HepG2 (cell line): Measurements from ENCODE around the gene TBC1D16. TPM values are rescaled to one million over a fixed set of nuclear protein-coding genes. Genes with fewer than 3 reads are reported as not detected.

Experiments
- AHR ChIP-seq: IDR thresholded peaks from 2 replicates; pipeline ENCODE4 v1.6.1; 2018; ENCODE audit warnings: missing genetic modification reagents, missing compliant biosample characterization
- ARID5B ChIP-seq: IDR thresholded peaks from 2 replicates; pipeline ENCODE4 v1.4.0; 2020; ENCODE audit warnings: mild to moderate bottlenecking, missing genetic modification reagents
- BHLHE40 ChIP-seq: IDR thresholded peaks from 2 replicates; pipeline ENCODE4 v1.6.1; 2011; ENCODE audit warnings: low read length, improper control_type of control experiment
- CENPBD1 ChIP-seq: sonication (generic); formaldehyde crosslinking; IDR thresholded peaks from 2 replicates; pipeline ENCODE4 v1.8.0; 2022; ENCODE audit warnings: missing genetic modification reagents, low read depth, mild to moderate bottlenecking, borderline replicate concordance
- CHD4 ChIP-seq: fragments of 200-600 bp; sonication (generic); IDR thresholded peaks from 2 replicates; pipeline ENCODE4 v1.7.0; 2017; ENCODE audit warnings: mild to moderate bottlenecking, low read length, borderline replicate concordance
- ERF ChIP-seq: IDR thresholded peaks from 2 replicates; pipeline ENCODE4 v1.6.1; 2018; ENCODE audit warnings: missing biosample characterization, missing genetic modification reagents
- HNRNPK ChIP-seq: fragments of 200-400 bp; formaldehyde crosslinking; IDR thresholded peaks from 2 replicates; pipeline ENCODE4 v1.6.1; 2018; ENCODE audit warnings: low read length, low read depth, moderate library complexity, mild to moderate bottlenecking; ENCODE audit not compliant: poor library complexity, severe bottlenecking
- HOMEZ ChIP-seq: IDR thresholded peaks from 2 replicates; pipeline ENCODE4 v1.6.1; 2016; ENCODE audit warnings: low read depth
- HOXD1 ChIP-seq: sonication (generic); formaldehyde crosslinking; IDR thresholded peaks from 2 replicates; pipeline ENCODE4 v1.5.0; 2020; ENCODE audit warnings: missing genetic modification reagents
- MEIS1 ChIP-seq: sonication (generic); formaldehyde crosslinking; IDR thresholded peaks from 2 replicates; pipeline ENCODE4 v1.9.0; 2021; ENCODE audit warnings: mild to moderate bottlenecking, missing genetic modification reagents, moderate library complexity, borderline replicate concordance
- MIER3 ChIP-seq: IDR thresholded peaks from 2 replicates; pipeline ENCODE4 v1.6.1; 2016; ENCODE audit warnings: missing compliant biosample characterization, borderline replicate concordance
- MYNN ChIP-seq: sonication (generic); formaldehyde crosslinking; IDR thresholded peaks from 2 replicates; pipeline ENCODE4 v1.4.0; 2020; ENCODE audit warnings: mild to moderate bottlenecking, low read depth, missing genetic modification reagents
- MZF1 ChIP-seq: sonication (generic); formaldehyde crosslinking; IDR thresholded peaks from 2 replicates; pipeline ENCODE4 v1.8.1; 2023; ENCODE audit warnings: mild to moderate bottlenecking, missing genetic modification reagents, borderline replicate concordance
- NR2C2 ChIP-seq: sonication (generic); formaldehyde crosslinking; IDR thresholded peaks from 2 replicates; pipeline ENCODE4 v1.4.0; 2020; ENCODE audit warnings: missing genetic modification reagents, mild to moderate bottlenecking, moderate library complexity, borderline replicate concordance
- SCMH1 ChIP-seq: sonication (generic); formaldehyde crosslinking; IDR thresholded peaks from 2 replicates; pipeline ENCODE4 v1.9.0; 2021; ENCODE audit warnings: missing genetic modification reagents, mild to moderate bottlenecking, borderline replicate concordance
- SNAPC2 ChIP-seq: sonication (generic); formaldehyde crosslinking; IDR thresholded peaks from 2 replicates; pipeline ENCODE4 v1.8.1; 2022; ENCODE audit warnings: mild to moderate bottlenecking, missing genetic modification reagents
- SRY ChIP-seq: sonication (generic); formaldehyde crosslinking; IDR thresholded peaks from 2 replicates; pipeline ENCODE4 v1.8.0; 2022; ENCODE audit warnings: mild to moderate bottlenecking, missing genetic modification reagents
- TAF15 ChIP-seq: fragments of 200-400 bp; formaldehyde crosslinking; IDR thresholded peaks from one replicate; pipeline ENCODE4 v1.6.1; 2018; ENCODE audit warnings: mild to moderate bottlenecking, low read depth, low read length; ENCODE audit not compliant: poor library complexity, severe bottlenecking
- ZFP82 ChIP-seq: sonication (generic); formaldehyde crosslinking; IDR thresholded peaks from 2 replicates; pipeline ENCODE4 v1.5.1; 2020; ENCODE audit warnings: mild to moderate bottlenecking, missing genetic modification reagents, borderline replicate concordance
- ZKSCAN1 ChIP-seq: fragments of 150-350 bp; IDR thresholded peaks from 2 replicates; pipeline ENCODE4 v1.6.1; 2014; ENCODE audit warnings: low read length
- ZNF30 ChIP-seq: sonication (generic); formaldehyde crosslinking; IDR thresholded peaks from 2 replicates; pipeline ENCODE4 v1.5.0; 2020; ENCODE audit warnings: mild to moderate bottlenecking, missing genetic modification reagents
- ZNF441 ChIP-seq: sonication (generic); formaldehyde crosslinking; IDR thresholded peaks from 2 replicates; pipeline ENCODE4 v1.7.0; 2021; ENCODE audit warnings: missing genetic modification reagents, borderline replicate concordance
- ZNF446 ChIP-seq: sonication (generic); formaldehyde crosslinking; IDR thresholded peaks from 2 replicates; pipeline ENCODE4 v1.5.0; 2020; ENCODE audit warnings: mild to moderate bottlenecking, missing genetic modification reagents
- ZNF580 ChIP-seq: IDR thresholded peaks from 2 replicates; pipeline ENCODE4 v1.6.1; 2016; ENCODE audit warnings: low read depth, borderline replicate concordance
- ZNF589 ChIP-seq: sonication (generic); formaldehyde crosslinking; conservative IDR thresholded peaks from 2 replicates; pipeline ENCODE4 v1.8.0; 2022; ENCODE audit warnings: mild to moderate bottlenecking, moderate library complexity, missing genetic modification reagents
- ZNF761 ChIP-seq: sonication (generic); formaldehyde crosslinking; conservative IDR thresholded peaks from 2 replicates; pipeline ENCODE4 v1.4.0; 2020; ENCODE audit warnings: mild to moderate bottlenecking, missing genetic modification reagents
- ZNF768 ChIP-seq: sonication (generic); formaldehyde crosslinking; IDR thresholded peaks from 2 replicates; pipeline ENCODE4 v1.4.0; 2020; ENCODE audit warnings: missing genetic modification reagents
- polyA plus RNA-seq, 8 experiments: library from polyadenylated mRNA; depleted of rRNA in 3 of 8; stranded (reverse) in 7 of 8; unstranded in 1 of 8; fragments of >200 nt; fragmentation: Illumina TruSeq in 4 of 8; extraction: Trizol in 4 of 8; gene quantifications; 2 replicates each; pipeline versions ENCODE4 v1.2.1 to v1.2.3, GENCODE V29; 2011 to 2016; ENCODE audit warnings: low read depth in 4 of 8, missing spikeins in 1 of 8, mixed read lengths in 1 of 8; ENCODE audit not compliant: insufficient read depth in 1 of 8
- total RNA-seq, 5 experiments: library from RNA; depleted of rRNA; stranded (reverse); fragments of >200 nt; fragmentation: Illumina TruSeq; extraction: Trizol; gene quantifications; 2 replicates each; pipeline ENCODE4 v1.2.3, GENCODE V29; 2016; ENCODE audit warnings: low read depth in 1 of 5

TBC1D16 gene
- total and polyA plus RNA-seq, 2 of the 13 experiments (the other 11 are each of a cell fraction or from before 2014, with no cell fraction given): 14.9 to 24.9 TPM

- TF ChIP-seq BHLHE40 (no peak), CHD4 (no peak), SNAPC2 (CRISPR knock-in tag) (no peak), MZF1 (CRISPR knock-in tag) (no peak), ERF (peak; percentile 47; the same call in 1 of the 2 replicates), ZNF761 (CRISPR knock-in tag) (no peak), MIER3 (CRISPR knock-in tag) (no peak; the same call in 1 of the 2 replicates), HNRNPK (no peak), ZNF30 (CRISPR knock-in tag) (no peak), SCMH1 (CRISPR knock-in tag) (no peak), ARID5B (CRISPR knock-in tag) (peak; percentile 87), CENPBD1 (no peak), SRY (CRISPR knock-in tag) (no peak), ZNF580 (CRISPR knock-in tag) (0 out of 2 replicates have a peak, but pooled peaks have one; percentile 35), TAF15 (no peak), ZFP82 (CRISPR knock-in tag) (no peak), ZNF768 (CRISPR knock-in tag) (no peak; the same call in 1 of the 2 replicates), ZKSCAN1 (no peak), ZNF446 (CRISPR knock-in tag) (no peak), HOXD1 (CRISPR knock-in tag) (no peak), ZNF441 (CRISPR knock-in tag) (no peak), MYNN (CRISPR knock-in tag) (no peak), AHR (CRISPR knock-in tag) (no peak), HOMEZ (CRISPR knock-in tag) (no peak), NR2C2 (CRISPR knock-in tag) (peak; percentile 74), ZNF589 (CRISPR knock-in tag) (no peak), MEIS1 (CRISPR knock-in tag) (no peak)
Observed at GRCh38 chr17:79926142-79926604, 109.5 kb downstream of the TBC1D16 start (continued).
